ENCODE results near the gene NR2F1-AS1.

The NR2F1-AS1 gene

GRCh38 chr5:93589152-93589828 is 8.3 kb upstream of the NR2F1-AS1 start:
- DNase-seq (ENCODE audit: low read depth in 2 of 2), result no peak

DNA sequence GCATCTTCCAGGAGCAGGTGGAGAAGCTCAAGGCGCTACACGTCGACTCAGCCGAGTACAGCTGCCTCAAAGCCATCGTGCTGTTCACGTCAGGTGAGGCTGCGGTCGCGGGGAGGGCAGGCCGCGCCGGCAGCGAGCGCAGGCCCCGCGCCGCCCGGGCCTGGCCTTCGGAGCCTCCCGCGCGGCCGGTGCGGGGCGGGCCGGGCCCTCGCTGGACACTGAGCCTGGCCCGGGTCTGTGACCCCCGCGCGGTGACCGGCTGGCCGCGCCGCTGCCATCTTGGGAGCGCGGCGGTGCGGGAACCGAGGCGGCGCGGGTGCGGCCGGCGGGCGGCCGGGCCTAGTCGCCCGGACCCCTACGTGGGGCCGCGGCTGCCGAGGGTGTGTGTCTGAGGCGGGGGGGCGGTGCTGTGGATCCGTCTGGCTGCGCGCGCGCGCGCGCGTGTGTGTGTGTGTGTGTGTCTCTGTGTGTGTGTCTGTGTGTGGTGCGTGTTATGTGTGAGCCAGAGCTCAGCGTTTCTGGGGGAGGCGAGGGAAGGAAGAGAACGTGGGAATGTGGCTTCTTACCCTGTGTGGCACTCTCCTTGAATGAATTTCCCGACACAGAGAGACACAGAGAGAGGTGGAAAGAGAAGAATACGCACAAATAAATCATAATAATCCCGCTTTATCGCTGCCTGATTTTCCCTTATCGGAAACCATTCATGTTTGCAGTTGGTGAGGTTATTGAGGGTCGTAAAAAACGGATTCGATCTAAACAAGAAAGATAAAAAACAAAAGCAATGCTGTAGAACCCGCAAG is 7.5 kb upstream of the NR2F1-AS1 start:
- no peak for DNase-seq (ENCODE audit: low read depth in 2 of 2)

- no peak for DNase-seq (ENCODE audit: low read depth in 2 of 2)
Observed at GRCh38 chr5:93587597-93588351, 6.8 kb upstream of the NR2F1-AS1 start.

DNA sequence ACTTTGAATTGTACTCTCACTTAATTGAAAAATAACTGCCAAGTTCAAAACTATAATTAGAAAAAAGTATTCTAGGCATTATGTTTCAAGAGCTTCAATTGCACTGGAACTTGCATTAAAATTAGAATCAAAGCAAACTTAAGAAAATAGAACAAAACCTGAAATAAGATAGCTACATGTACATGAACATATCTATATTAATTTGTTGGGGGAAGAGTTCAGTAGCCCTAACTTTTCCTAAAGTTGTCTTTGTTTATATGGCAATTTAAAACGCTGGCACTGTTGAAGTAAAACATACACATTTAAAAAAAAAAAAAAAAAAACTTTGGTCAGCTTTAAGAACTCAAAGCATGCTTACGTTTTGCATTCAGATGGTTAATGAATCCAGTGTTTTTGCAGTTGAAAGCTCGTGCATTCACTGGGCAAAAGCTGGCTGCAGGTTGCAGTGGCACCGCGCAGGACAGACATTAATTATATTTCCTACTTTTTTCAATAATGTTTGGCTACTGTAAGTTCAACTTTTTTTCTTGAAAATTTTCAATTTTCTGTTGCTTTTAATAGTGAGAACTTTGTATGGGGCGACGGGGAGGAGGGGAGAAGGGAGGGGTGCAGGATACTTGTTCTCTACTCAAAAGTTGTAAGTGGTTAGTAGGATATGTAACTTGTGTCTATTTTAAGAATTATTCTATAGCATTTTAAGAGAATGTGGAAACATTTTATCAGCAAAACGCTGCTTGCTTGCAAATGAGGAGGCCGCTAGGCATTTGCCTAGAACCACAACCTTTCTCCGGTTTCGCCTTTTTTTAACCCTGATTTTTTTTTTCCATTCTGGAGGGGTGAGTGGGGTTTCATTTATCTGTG is 5.9 kb upstream of the NR2F1-AS1 start:
- no peak for DNase-seq (ENCODE audit: low read depth in 2 of 2)

- no peak for DNase-seq (ENCODE audit: low read depth in 2 of 2)
Observed at GRCh38 chr5:93585767-93586385, 4.9 kb upstream of the NR2F1-AS1 start.

GRCh38 chr5:93585041-93585766 is 4.2 kb upstream of the NR2F1-AS1 start:
- no peak for DNase-seq (ENCODE audit: low read depth in 2 of 2)

DNA sequence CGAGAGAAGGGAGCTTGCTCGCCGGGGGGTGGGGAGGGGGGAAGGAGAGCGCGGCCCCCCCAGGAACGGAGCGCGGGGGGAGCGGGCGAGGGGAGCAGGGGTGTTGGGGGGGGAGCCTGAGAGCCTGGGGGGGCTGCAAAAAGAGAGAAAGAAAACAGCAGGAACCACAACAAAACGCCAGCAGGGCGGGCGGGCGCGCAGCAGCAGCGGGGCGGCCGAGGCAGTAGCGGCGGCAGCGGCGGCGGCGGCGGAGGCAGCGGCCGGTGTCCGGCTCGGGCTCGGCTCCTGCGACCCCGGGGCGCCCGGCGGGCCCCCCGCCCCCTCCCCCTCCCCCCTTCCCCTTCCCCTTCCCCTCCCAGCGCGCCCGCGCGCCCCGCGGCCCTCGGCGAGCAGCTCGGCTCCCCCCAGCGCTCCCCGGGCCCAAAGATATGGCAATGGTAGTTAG is 3.6 kb upstream of the NR2F1-AS1 start:
- DNase-seq (ENCODE audit: low read depth in 2 of 2), result no peak

DNA sequence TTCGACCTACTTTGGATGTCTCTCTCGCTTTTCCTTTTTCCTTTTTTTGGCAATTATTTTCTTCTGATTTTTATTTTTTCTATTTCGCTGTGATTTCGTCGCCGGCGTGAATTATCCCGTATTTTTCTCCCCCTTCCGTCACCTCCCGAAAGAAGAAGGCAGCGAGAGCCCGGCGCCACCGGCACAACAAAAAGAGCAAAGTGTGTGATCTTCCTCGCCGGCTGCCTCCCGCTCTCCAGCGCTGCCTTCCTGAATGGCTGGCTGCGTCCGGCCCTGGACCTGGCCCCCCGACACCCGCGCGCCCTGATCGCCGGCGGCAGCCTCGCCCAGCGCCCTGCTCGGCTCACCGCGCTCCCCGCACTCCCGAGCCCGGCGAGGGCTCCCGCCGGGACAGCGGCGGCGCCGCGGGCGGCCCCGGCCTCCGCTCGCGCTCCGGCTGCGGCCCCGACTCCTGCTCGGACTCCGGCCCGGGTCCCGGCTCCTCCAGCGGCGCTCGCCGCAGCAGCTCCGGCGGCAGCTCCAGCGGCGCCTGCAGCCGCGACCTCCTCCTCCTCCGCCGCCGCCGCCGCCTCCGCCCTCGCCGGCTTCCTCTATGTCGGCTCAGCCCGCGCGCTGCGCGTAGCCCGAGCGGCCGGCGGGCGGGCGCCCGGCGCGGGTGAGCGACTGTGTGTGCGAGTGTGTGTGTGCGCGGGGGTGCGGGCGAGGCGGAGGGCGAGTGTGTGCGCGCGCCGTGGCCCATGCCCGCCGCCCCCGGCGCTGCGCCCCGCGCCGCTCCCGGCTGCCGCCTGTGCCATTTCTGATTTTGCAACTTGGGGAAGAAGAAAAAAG is 3.0 kb upstream of the NR2F1-AS1 start:
- DNase-seq (ENCODE audit: low read depth in 2 of 2), result no peak

DNA sequence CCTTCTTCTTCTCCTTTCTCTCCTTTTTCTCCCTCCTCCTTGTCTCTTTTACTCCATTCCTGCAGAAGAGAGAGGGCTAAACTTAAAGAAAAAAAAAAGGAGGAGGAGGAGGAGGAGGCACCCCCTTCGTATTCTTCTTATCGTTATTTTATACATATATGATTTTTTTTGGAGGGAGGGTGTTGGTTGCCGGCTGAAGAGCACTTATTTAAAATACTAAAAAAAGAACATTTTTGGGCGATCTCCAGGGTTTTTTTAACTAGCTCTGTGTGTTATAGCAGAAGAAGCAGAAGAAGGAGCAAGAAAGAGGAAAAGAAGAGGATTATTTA is 2.4 kb upstream of the NR2F1-AS1 start:
- DNase-seq (ENCODE audit: low read depth in 2 of 2), result no peak

- no peak for DNase-seq (ENCODE audit: low read depth in 2 of 2)
Observed at GRCh38 chr5:93582677-93583438, 1.8 kb upstream of the NR2F1-AS1 start, which contains the start of gene NR2F1. Gene NR2F1, plus strand, starts transcription at chr5:93583222. Its CDS starts 1,802 bp downstream, at chr5:93585024.

- DNase-seq (ENCODE audit: low read depth in 2 of 2), result no peak
Observed at GRCh38 chr5:93582167-93582462, 1.1 kb upstream of the NR2F1-AS1 start.

- no peak for DNase-seq (ENCODE audit: low read depth in 2 of 2)
Observed at GRCh38 chr5:93580063-93580926, 724 bp downstream of the NR2F1-AS1 start.

- no peak for DNase-seq (ENCODE audit: low read depth in 2 of 2)
Observed at GRCh38 chr5:93579692-93580062, 1.3 kb downstream of the NR2F1-AS1 start.

DNA sequence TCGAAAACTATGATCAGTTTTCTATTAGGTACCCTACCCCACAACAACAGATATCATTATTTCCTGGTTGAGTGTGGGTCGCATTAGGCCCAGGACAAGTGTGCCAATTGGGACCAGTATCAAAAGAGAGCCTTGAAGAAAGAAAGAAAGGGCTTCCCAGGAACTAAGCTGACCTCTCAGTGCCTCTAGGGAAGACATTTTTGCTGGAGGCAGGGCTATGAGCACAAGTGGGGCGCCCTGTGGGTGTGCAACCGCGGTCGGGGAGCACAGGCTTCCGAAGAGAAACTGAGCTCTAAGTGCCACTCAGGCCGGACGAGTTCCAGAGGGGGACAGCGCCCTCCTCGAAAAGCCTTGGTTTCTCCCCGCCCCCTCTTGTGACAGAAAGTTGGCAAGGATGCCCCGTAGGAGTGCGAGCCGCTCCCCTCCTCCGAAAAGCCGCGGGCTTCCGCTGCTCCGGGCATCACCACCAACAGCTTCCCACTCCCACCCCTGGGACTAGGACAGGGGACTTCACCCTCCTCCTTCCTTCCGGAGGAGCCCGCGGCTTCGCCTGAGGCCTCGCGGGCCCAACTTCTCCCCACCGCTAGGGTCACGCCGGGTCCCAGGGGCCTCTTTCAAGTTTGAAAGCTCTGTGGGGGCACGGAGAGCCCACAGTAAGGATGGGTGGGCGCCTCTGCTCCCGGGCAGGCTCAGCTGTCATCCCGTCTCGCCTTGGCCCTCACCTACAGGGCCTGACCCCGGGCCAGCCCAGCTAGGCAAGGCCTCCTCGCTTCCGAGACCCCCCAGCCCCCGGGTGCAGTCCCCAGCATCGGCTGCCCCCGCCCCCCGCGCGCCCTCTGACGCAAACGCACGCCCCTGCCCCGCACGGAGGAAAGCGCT is 2.0 kb downstream of the NR2F1-AS1 start:
- no peak for DNase-seq (ENCODE audit: low read depth in 2 of 2)

DNA sequence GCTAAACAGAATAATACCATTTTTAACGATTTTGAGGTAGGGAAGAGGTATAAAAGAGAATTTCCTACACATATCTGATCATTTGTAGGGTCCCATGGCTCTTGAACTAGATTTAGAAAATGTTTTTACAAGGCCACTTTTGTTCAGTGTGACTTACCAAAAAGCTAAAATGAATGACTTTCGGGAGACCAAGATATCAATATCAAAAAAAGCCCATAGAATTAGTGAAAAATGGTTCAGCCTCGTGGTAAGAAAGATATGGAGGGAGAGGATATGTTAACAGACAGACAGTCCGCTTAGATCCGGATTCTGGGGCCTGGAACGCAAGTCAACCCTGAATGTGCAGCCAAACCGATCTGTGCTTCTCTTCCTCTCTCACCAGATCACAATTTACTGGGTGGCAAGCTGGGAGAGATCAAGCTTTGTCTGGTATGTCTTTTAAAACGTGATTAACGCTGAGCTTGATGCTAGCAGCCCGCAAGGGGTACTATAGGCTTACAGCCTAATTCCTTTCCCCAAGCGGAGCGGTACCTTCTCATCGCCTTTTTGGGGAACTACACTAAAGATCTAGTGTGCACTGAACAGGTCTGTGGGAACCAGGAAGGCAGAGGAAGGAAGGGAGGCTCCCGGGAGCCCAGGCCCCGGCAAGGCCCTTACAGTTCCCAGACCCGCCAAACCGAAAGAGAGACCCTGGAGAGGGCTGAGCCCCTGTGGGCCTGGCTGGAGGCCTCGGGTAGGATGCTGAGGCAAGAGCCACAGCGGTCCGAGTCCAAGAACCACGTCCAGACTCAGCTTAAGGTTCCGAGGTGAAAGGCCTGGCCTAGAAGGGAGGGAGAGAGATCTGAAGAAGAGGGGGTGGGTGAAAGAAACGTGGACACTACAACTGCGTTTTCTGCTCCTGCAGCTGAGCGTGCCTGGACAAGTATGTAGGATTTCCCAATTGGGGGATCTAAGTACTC is 2.9 kb downstream of the NR2F1-AS1 start:
- DNase-seq (ENCODE audit: low read depth in 2 of 2), result no peak

Data from stimulated activated CD8-positive, alpha-beta memory T cell treated with anti-CD3 and anti-CD28 coated beads, Interleukin-2, amount 100 ng/mL, for 48 hours (primary cell).